K562 (cell line): Measurements from ENCODE around the gene FOXA3. TPM values are rescaled to one million over a fixed set of nuclear protein-coding genes. Genes with fewer than 3 reads are reported as not detected.
A peak's percentile ranks its signal among the peaks of the same experiment; 100 is the strongest.

Experiments used
- ARHGAP35 ChIP-seq: fragments of 450-650 bp; IDR thresholded peaks from 2 replicates; pipeline ENCODE4 v1.6.1; 2018; ENCODE audit not compliant: partially characterized antibody
- BRD4 ChIP-seq: fragments of 200-600 bp; sonication (generic); IDR thresholded peaks from 2 replicates; pipeline ENCODE4 v1.6.1; 2017; ENCODE audit warnings: inconsistent platforms
- E2F5 ChIP-seq: sonication (generic); formaldehyde crosslinking; IDR thresholded peaks from 2 replicates; pipeline ENCODE4 v1.8.0; 2022; ENCODE audit warnings: mild to moderate bottlenecking, missing genetic modification reagents
- E2F8 ChIP-seq: fragments of 450-650 bp; IDR thresholded peaks from 2 replicates; pipeline ENCODE4 v1.7.1; 2018; ENCODE audit warnings: mild to moderate bottlenecking, low read depth; ENCODE audit not compliant: partially characterized antibody
- MBD1 ChIP-seq: fragments of 250-450 bp; sonication (Bioruptor Pico); IDR thresholded peaks from 2 replicates; pipeline ENCODE4 v1.8.0; 2022; ENCODE audit warnings: inconsistent platforms
- MTA1 ChIP-seq: fragments of 450-650 bp; IDR thresholded peaks from 2 replicates; pipeline ENCODE4 v1.6.1; 2017; ENCODE audit warnings: borderline replicate concordance
- RCOR1 ChIP-seq, 2 experiments: IDR thresholded peaks; 2 replicates each; pipeline ENCODE4 v1.6.1; 2012; ENCODE audit warnings: low read depth in 2 of 2, low read length in 2 of 2, borderline replicate concordance in 1 of 2, improper control_type of control experiment in 1 of 2
- RERE ChIP-seq: sonication (generic); formaldehyde crosslinking; IDR thresholded peaks from 2 replicates; pipeline ENCODE4 v1.8.0; 2023; ENCODE audit warnings: missing genetic modification reagents, mild to moderate bottlenecking, borderline replicate concordance
- SFPQ ChIP-seq: fragments of 200-400 bp; formaldehyde crosslinking; IDR thresholded peaks from 2 replicates; pipeline ENCODE4 v1.6.1; 2017; ENCODE audit warnings: mild to moderate bottlenecking, low read depth, low read length, moderate library complexity
- WHSC1 ChIP-seq: IDR thresholded peaks from one replicate; pipeline ENCODE4 v1.6.1; 2012; ENCODE audit warnings: low read length, control low read depth, inconsistent platforms
- ZFX ChIP-seq: sonication (generic); formaldehyde crosslinking; IDR thresholded peaks from 2 replicates; pipeline ENCODE4 v1.8.0; 2022; ENCODE audit warnings: mild to moderate bottlenecking, missing genetic modification reagents, moderate library complexity
- ZNF512 ChIP-seq: IDR thresholded peaks from 2 replicates; pipeline ENCODE4 v1.6.1; 2016; ENCODE audit warnings: missing genetic modification characterization, missing compliant biosample characterization
- polyA plus RNA-seq, 8 experiments: library from polyadenylated mRNA; depleted of rRNA in 4 of 8; stranded (reverse) in 5 of 8; unstranded in 3 of 8; fragments of >200 nt; fragmentation: Nextera tagmentation in 2 of 8; fragmentation: Illumina TruSeq in 1 of 8; extraction: Ambion mirVana in 2 of 8; extraction: Trizol in 1 of 8; gene quantifications; 2 replicates each; pipeline versions ENCODE4 v1.2.1 to v1.2.3, GENCODE V29; 2011 to 2014; ENCODE audit warnings: inconsistent platforms in 1 of 8, missing spikeins in 1 of 8
- total RNA-seq, 7 experiments: library from RNA; depleted of rRNA in 6 of 7; stranded (reverse); fragments of >200 nt in 6 of 7; fragmentation: Illumina TruSeq in 2 of 7; extraction: Trizol in 2 of 7; gene quantifications; 2 replicates each; pipeline versions ENCODE4 v1.2.1 to v1.2.3, GENCODE V29; 2011 to 2021; ENCODE audit warnings: low replicate concordance in 1 of 7

FOXA3 gene
- total and polyA plus RNA-seq, 9 of the 15 experiments (the other 6 are each of a cell fraction or from before 2014, with no cell fraction given): 1.3 to 15.5 (median 4.7) TPM

GRCh38 chr19:45863335-45863839 lies 739 bp upstream of the FOXA3 start (continued):
- TF ChIP-seq E2F8: peak; percentile 1
- TF ChIP-seq MTA1: no peak
- no peak for TF ChIP-seq WHSC1
- TF ChIP-seq RERE (CRISPR knock-in tag): no peak
- TF ChIP-seq ZNF512: peak; percentile 65
- no peak for TF ChIP-seq RCOR1 (IDR thresholded peaks at IDR 0.05; ENCODE audit: borderline replicate concordance in 1 of 2, low read depth in 2 of 2, low read length in 2 of 2)
- TF ChIP-seq ZFX (CRISPR knock-in tag): peak; percentile 27; the same call in 1 of the 2 replicates
- no peak for TF ChIP-seq BRD4
- peak; percentile 17 for TF ChIP-seq ARHGAP35
- no peak for TF ChIP-seq E2F5
- TF ChIP-seq SFPQ: no peak
- TF ChIP-seq MBD1 (CRISPR knock-in tag): no peak
